Activated CD4-positive, alpha-beta memory T cell treated with anti-CD3 and anti-CD28 coated beads, Interleukin-2, amount 10 ng/mL, durations not matched to agents 7 days and 5 days (primary cell): ENCODE measurements around the gene TMEM185B. TPM values are rescaled to one million over a fixed set of nuclear protein-coding genes. Genes with fewer than 3 reads are reported as not detected.
"Not testable (repeated sequence)": the region's sequence is repeated elsewhere in the genome, so short reads cannot be mapped to it uniquely, and the experiment has no call there.

Source experiments
- CTCF ChIA-PET: fragments of 350-600 bp; sonication (Branson Sonifier 250); formaldehyde crosslinking; loops from one replicate; lab custom pipeline; 2021; ENCODE audit warnings: antibody characterized with exemption, inconsistent platforms; lab: Charles Lee
- POLR2A ChIA-PET: fragments of 350-600 bp; sonication (Branson Sonifier 250); formaldehyde crosslinking; loops from one replicate; lab custom pipeline; 2021; ENCODE audit warnings: antibody characterized with exemption; lab: Charles Lee
- DNase-seq: peaks from one replicate; pipeline ENCODE4 v3.0.0-alpha.2; 2020
- H3K27ac Mint-ChIP-seq: one replicate; pipeline ENCODE4 v1.8.0; 2021; ENCODE audit warnings: mild to moderate bottlenecking, mixed read lengths
- H3K27me3 Mint-ChIP-seq: one replicate; pipeline ENCODE4 v1.8.0; 2021; ENCODE audit warnings: mixed read lengths
- H3K36me3 Mint-ChIP-seq: one replicate; pipeline ENCODE4 v1.8.0; 2021; ENCODE audit warnings: low read depth, mixed read lengths
- H3K4me1 Mint-ChIP-seq: one replicate; pipeline ENCODE4 v1.8.0; 2021; ENCODE audit warnings: mixed read lengths
- H3K4me3 Mint-ChIP-seq: one replicate; pipeline ENCODE4 v1.8.0; 2021; ENCODE audit warnings: mild to moderate bottlenecking, mixed read lengths
- H3K9me3 Mint-ChIP-seq: one replicate; pipeline ENCODE4 v1.8.0; 2021; ENCODE audit warnings: mixed read lengths
- total RNA-seq, 2 experiments: library from RNA; stranded (reverse); gene quantifications; one replicate each; pipeline ENCODE4 v1.2.3, GENCODE V29; 2021

Gene TMEM185B
- total RNA-seq, 2 experiments from 2014 or later, result 19.2 to 21.8 TPM

DNA sequence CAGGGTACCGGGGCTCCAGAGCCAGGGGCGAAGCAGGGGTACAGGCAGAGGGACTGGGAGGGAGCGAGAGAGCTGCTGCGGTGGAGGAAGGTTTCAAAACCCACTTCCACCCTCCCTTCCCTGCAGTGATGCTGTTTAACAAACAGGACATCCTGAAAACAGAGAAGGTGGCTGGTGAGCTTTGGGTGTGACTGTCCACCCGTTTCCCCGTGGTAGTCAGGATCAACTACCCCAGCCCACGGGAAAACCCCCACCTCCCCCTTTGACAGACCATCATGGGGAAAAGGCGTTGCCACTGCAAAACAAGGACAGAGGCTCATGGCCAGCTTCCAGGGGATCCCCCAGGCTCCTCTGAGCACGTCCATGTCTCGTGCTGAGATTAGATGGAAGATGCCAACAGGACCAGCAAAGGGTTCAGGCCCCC is 12.9 kb downstream of the TMEM185B start:
- Mint-ChIP-seq H3K36me3 (no peaks in the 10 kb centered on the region), H3K27ac (peak overlapping the region; percentile 85), H3K27me3 (no peaks in the 10 kb centered on the region), H3K9me3 (no peaks in the 10 kb centered on the region), H3K4me3 (no peak overlapping the region), H3K4me1 (peaks cover 17% of the 10 kb centered on the region)
- ChIA-PET POLR2A (interaction anchor here (1.3 to 3.3 kb wide), 4 partner anchors 13 to 34 kb away, joined by 4 to 17 read pairs (median 8); partner anchors contain the start of gene TMEM185B), CTCF (interaction anchor here (0.8 to 2.3 kb wide), 5 partner anchors 8 to 103 kb away, joined by 3 to 10 read pairs (median 5); no protein-coding TSS in a partner anchor)
- peak; percentile 41 for DNase-seq

GRCh38 chr2:120209427-120210269 is 13.6 kb downstream of the TMEM185B start:
- Mint-ChIP-seq H3K27ac (peak overlapping the region; percentile 85), H3K36me3 (no peaks in the 10 kb centered on the region), H3K9me3 (no peaks in the 10 kb centered on the region), H3K4me1 (peaks cover 17% of the 10 kb centered on the region), H3K27me3 (no peaks in the 10 kb centered on the region), H3K4me3 (no peak overlapping the region)
- DNase-seq, result no peak
- POLR2A ChIA-PET, result interaction anchor here (1.0 to 3.3 kb wide), 5 partner anchors 13 to 33 kb away, joined by 4 to 17 read pairs (median 6); partner anchors contain the start of gene TMEM185B
- CTCF ChIA-PET, result interaction anchor here (0.8 to 2.3 kb wide), 8 partner anchors 9 to 103 kb away, joined by 3 to 10 read pairs (median 4); no protein-coding TSS in a partner anchor

DNA sequence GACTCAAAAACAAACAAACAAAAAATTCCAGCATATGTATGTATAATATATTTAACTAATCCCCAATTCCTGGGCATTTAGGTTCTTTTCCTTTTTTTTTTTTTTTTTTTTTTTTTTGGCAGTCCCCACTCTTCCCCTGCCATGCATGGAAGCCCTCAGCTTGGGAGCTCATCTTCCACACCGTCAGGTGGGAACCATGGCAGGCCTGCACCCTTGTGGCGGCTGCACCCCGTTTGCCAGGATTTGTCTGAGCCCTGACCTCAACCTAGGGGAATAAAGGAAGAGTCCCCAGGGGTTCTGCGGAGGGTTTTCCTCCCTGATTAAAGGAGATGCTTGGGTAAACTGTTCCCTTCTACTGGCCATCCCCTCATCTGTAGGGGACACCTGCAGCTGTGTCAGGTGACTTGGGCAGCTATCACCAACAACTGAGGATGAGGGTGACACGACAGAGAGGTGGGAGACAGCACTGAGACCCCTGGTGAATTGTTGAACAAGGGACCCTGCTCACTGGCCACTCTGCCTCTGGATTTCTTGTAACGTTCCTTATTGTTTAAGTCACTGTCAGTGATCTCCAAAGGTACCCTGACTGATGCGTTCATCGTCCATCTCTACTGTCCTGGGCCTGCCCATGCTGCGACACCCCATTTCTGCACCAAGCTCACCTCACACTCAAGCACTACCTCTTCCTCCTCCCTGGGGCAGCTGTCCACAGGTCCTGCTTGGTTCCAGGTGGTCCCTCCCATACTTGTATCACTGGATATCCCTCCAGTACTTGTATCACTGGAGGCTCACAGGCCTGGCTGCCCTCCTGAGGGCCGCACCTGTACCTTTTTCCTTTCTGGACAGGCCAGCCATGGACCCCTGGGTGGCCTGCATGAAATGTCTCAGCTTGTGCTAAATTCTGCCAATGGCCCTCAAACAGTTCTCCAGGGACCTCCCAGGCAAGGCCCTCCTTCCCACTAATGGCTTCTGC is 14.5 kb downstream of the TMEM185B start:
- CTCF ChIA-PET, result interaction anchor here (0.6 to 2.3 kb wide), 8 partner anchors 10 to 460 kb away, joined by 3 to 10 read pairs (median 4); no protein-coding TSS in a partner anchor
- Mint-ChIP-seq H3K9me3 (no peaks in the 10 kb centered on the region), H3K36me3 (no peaks in the 10 kb centered on the region), H3K27ac (no peak overlapping the region), H3K4me1 (peaks cover 17% of the 10 kb centered on the region), H3K27me3 (no peaks in the 10 kb centered on the region), H3K4me3 (no peak overlapping the region)
- no peak for DNase-seq
- POLR2A ChIA-PET, result interaction anchor here (0.8 to 3.3 kb wide), 6 partner anchors 9 to 99 kb away, joined by 3 to 17 read pairs (median 4); partner anchors contain the start of gene TMEM185B

DNA sequence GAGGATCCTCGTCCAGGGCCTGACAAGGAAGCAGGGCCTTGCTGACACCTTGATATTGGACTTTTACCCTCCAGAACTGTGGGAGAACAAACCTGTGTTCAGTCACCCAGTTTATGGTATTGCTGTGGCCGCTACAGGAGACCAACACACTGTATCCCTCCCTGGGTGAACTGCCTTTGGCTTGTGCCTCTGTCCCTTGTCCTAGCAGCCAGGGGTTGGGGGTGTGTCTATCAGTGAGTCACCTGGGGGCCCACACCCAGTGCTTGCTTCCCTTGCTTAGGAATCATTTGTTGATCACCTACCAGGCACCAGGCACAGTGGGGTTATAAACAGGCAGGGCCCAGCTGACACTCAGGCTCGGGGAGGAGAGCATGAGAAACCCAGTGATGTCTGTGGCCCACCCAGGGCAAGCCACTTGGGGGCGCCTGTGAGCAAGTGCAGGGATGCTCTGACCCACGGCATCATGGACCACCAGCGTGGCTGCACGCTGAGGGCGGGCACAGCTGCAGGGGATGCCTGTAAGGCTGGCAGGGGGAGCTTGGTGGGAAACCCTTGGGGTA is 17.1 kb downstream of the TMEM185B start:
- Mint-ChIP-seq H3K4me1 (peaks cover 16% of the 10 kb centered on the region), H3K27ac (no peak overlapping the region), H3K36me3 (no peaks in the 10 kb centered on the region), H3K27me3 (no peaks in the 10 kb centered on the region), H3K4me3 (no peak overlapping the region), H3K9me3 (no peaks in the 10 kb centered on the region)
- CTCF ChIA-PET, result interaction anchor here (0.6 to 1.4 kb wide), 4 partner anchors 29 to 107 kb away, joined by 3 to 8 read pairs (median 3); no protein-coding TSS in a partner anchor
- POLR2A ChIA-PET, result interaction anchor here (0.8 kb wide), 1 partner anchor 107 kb away, joined by 3 read pairs; no protein-coding TSS in a partner anchor
- peak; percentile 53 for DNase-seq

GRCh38 chr2:120204945-120205670 is 18.1 kb downstream of the TMEM185B start:
- H3K36me3 Mint-ChIP-seq, result peaks cover 4% of the 10 kb centered on the region
- POLR2A ChIA-PET, result no interaction called here
- no peak for DNase-seq
- CTCF ChIA-PET, result interaction anchor here (0.9 to 1.7 kb wide), 3 partner anchors 30 to 108 kb away, joined by 3 to 6 read pairs (median 3); no protein-coding TSS in a partner anchor
- peaks cover 2% of the 10 kb centered on the region for H3K9me3 Mint-ChIP-seq
- no peak overlapping the region for H3K27ac Mint-ChIP-seq
- H3K4me3 Mint-ChIP-seq, result no peak overlapping the region
- H3K4me1 Mint-ChIP-seq, result peaks cover 16% of the 10 kb centered on the region
- H3K27me3 Mint-ChIP-seq, result no peaks in the 10 kb centered on the region

GRCh38 chr2:120204417-120204816 is 18.8 kb downstream of the TMEM185B start:
- CTCF ChIA-PET, result interaction anchor here (0.6 to 1.7 kb wide), 3 partner anchors 29 to 109 kb away, joined by 3 to 6 read pairs (median 3); no protein-coding TSS in a partner anchor
- H3K4me1 Mint-ChIP-seq, result peaks cover 16% of the 10 kb centered on the region
- no peak overlapping the region for H3K4me3 Mint-ChIP-seq
- peaks cover 3% of the 10 kb centered on the region for H3K9me3 Mint-ChIP-seq
- H3K36me3 Mint-ChIP-seq, result peaks cover 5% of the 10 kb centered on the region
- no peak for DNase-seq
- no peak overlapping the region for H3K27ac Mint-ChIP-seq
- no peaks in the 10 kb centered on the region for H3K27me3 Mint-ChIP-seq
- POLR2A ChIA-PET, result no interaction called here

DNA sequence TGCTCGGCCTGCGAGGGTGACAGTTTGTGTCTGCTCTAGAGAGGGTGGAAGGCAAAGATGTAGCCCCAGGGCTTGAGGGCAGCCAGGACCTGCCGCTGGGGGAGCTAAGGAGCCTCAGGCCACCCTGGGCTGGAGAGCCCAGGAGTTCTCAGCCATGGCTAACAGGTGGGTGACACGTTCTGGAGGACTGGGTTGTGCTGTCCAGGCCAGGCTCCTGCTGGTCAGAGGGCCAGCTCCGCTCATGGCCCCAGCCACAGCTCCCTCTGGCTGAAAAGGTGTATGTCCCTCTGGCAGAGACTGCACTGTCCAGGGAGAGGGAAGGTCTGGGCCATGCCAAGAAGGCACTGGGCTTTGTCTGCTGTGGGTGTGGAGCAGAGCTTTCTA is 19.2 kb downstream of the TMEM185B start:
- CTCF ChIA-PET, result interaction anchor here (0.6 to 1.7 kb wide), 2 partner anchors 108 to 109 kb away, joined by 3 to 6 read pairs; no protein-coding TSS in a partner anchor
- no peak for DNase-seq
- Mint-ChIP-seq H3K27ac (no peak overlapping the region), H3K4me1 (peaks cover 16% of the 10 kb centered on the region), H3K4me3 (no peak overlapping the region), H3K9me3 (peaks cover 3% of the 10 kb centered on the region), H3K27me3 (no peaks in the 10 kb centered on the region), H3K36me3 (peaks cover 5% of the 10 kb centered on the region)
- POLR2A ChIA-PET, result no interaction called here

GRCh38 chr2:120203251-120204021 is 19.8 kb downstream of the TMEM185B start:
- Mint-ChIP-seq H3K9me3 (peaks cover 4% of the 10 kb centered on the region), H3K27ac (no peak overlapping the region), H3K4me3 (no peak overlapping the region), H3K36me3 (peaks cover 7% of the 10 kb centered on the region), H3K27me3 (no peaks in the 10 kb centered on the region), H3K4me1 (peaks cover 16% of the 10 kb centered on the region)
- ChIA-PET CTCF (interaction anchor here (1.7 kb wide), 1 partner anchor 110 kb away, joined by 6 read pairs; no protein-coding TSS in a partner anchor), POLR2A (no interaction called here)
- DNase-seq, result no peak

GRCh38 chr2:120199817-120200459 is 23.3 kb downstream of the TMEM185B start:
- not testable (repeated sequence) for H3K27ac Mint-ChIP-seq, DNase-seq, H3K27me3 Mint-ChIP-seq, H3K4me3 Mint-ChIP-seq, H3K4me1 Mint-ChIP-seq
- Mint-ChIP-seq H3K9me3 (peaks cover 14% of the 10 kb centered on the region), H3K36me3 (peaks cover 15% of the 10 kb centered on the region)
- ChIA-PET POLR2A (interaction anchor here (0.7 to 1.1 kb wide), 2 partner anchors 18 to 25 kb away, joined by 3 to 4 read pairs; no protein-coding TSS in a partner anchor), CTCF (interaction anchor here (1.0 to 1.3 kb wide), 3 partner anchors 10 to 90 kb away, joined by 3 to 6 read pairs (median 4); no protein-coding TSS in a partner anchor)

DNA sequence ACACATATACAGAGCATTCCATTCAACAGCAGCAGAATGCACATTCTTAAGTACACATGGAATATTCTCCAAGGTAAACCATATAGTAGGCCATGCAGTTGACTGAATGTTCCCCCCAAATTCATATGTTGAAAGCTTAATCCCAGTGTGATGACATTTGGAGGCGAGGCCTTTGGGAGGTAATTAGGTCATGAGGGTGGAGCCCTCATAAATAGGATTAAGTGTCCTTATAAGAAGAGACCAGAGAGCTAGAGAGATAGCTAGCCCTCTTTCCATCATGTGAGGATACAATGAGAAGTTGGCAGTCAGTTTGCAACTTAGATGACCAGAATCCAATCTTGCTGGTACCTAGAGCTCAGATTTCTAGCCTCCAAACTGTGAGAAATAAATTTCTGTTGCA is 27.6 kb downstream of the TMEM185B start:
- H3K9me3 Mint-ChIP-seq, result peaks cover 29% of the 10 kb centered on the region
- H3K27ac Mint-ChIP-seq, result no peak overlapping the region
- peaks cover 29% of the 10 kb centered on the region for H3K36me3 Mint-ChIP-seq
- H3K4me1 Mint-ChIP-seq, result peaks cover 2% of the 10 kb centered on the region
- H3K4me3 Mint-ChIP-seq, result no peak overlapping the region
- H3K27me3 Mint-ChIP-seq, result no peaks in the 10 kb centered on the region
- DNase-seq, result no peak
- POLR2A ChIA-PET, result interaction anchor here (0.9 kb wide), 2 partner anchors 20 to 26 kb away, joined by 3 to 4 read pairs; no protein-coding TSS in a partner anchor
- CTCF ChIA-PET, result interaction anchor here (0.9 kb wide), 1 partner anchor 37 kb away, joined by 3 read pairs; no protein-coding TSS in a partner anchor
